HG03280 (cell line): ENCODE data around the gene ATP5F1D.

Experiments used
- ATAC-seq: cut with Tn5 transposase; IDR thresholded peaks from one replicate; pipeline ENCODE4 v1.9.1; 2021; ENCODE audit warnings: mild to moderate bottlenecking, moderate library complexity; ENCODE audit not compliant: unreplicated experiment

The ATP5F1D gene

GRCh38 chr19:1220477-1220930, 21.0 kb upstream of the ATP5F1D start:
- ATAC-seq: no peak

- no peak for ATAC-seq
These were observed 20.3 kb upstream of the ATP5F1D start for GRCh38 chr19:1220976-1221903.

GRCh38 chr19:1221904-1222255, 19.7 kb upstream of the ATP5F1D start:
- ATAC-seq: no peak

GRCh38 chr19:1222394-1222793, 19.2 kb upstream of the ATP5F1D start:
- no peak for ATAC-seq

GRCh38 chr19:1223018-1223855, 18.3 kb upstream of the ATP5F1D start:
- no peak for ATAC-seq

- ATAC-seq: no peak
These were observed 17.3 kb upstream of the ATP5F1D start for GRCh38 chr19:1224047-1224825.

GRCh38 chr19:1224847-1225246, 16.7 kb upstream of the ATP5F1D start:
- no peak for ATAC-seq

- ATAC-seq: no peak
These were observed 15.9 kb upstream of the ATP5F1D start for GRCh38 chr19:1225440-1226226.

GRCh38 chr19:1226227-1226518, 15.4 kb upstream of the ATP5F1D start:
- ATAC-seq: no peak

- ATAC-seq: no peak
These were observed 14.8 kb upstream of the ATP5F1D start for GRCh38 chr19:1226522-1227303.

GRCh38 chr19:1227304-1228054, 14.1 kb upstream of the ATP5F1D start:
- ATAC-seq: no peak

- ATAC-seq: no peak
These were observed 13.2 kb upstream of the ATP5F1D start for GRCh38 chr19:1228161-1228957.

- ATAC-seq: no peak
These were observed 12.3 kb upstream of the ATP5F1D start for GRCh38 chr19:1229056-1229923.

- ATAC-seq: no peak
These were observed 11.4 kb upstream of the ATP5F1D start for GRCh38 chr19:1229924-1230782.

GRCh38 chr19:1230783-1231489, 10.6 kb upstream of the ATP5F1D start:
- no peak for ATAC-seq
